Measurements from ENCODE around the gene FAM181A. TPM values are rescaled to one million over a fixed set of nuclear protein-coding genes. Genes with fewer than 3 reads are reported as not detected.

FAM181A gene
- total RNA-seq, 1 experiment from 2014 or later: not detected

DNA sequence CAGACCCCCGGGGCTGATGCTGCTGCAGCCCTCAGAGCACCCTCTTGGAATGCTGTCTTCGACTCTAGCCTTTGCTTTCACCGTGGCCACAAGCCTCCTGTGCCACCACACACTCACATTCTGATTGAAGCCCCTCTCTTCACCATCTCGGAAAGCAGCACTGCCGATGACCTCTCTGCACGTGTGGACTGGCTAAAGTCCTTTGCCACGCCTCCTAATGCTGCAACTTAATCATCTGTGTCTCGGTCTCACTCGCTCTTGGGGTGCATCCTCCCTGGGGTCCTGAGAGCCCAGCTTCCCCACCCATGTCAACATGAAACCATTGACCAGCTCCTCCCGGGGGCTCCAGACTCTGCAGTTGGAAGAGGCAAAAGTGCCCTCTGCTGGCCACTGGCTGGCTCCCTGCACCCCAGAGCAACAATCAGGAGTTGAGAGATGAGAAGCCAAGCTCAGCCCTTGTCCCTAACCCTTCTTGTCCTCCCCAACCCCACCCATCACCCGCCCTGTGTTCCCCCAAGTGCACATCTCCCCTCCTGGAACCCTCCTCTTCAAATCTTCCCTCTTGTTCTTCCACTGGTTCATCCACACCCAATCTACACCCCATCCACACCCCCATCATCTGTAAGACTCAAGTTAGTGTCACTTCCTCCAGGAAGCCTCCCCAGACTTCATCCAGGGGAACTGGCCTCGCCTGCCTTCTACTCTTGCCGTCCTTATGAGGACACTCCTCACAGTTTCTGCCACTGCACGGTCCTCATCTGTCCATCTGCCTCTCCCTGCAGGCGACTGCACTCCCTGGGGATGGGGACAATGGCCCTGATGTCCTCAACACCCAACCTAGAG, 23.6 kb upstream of the FAM181A start:
- DNase-seq (ENCODE audit: low spot score): no peak

DNA sequence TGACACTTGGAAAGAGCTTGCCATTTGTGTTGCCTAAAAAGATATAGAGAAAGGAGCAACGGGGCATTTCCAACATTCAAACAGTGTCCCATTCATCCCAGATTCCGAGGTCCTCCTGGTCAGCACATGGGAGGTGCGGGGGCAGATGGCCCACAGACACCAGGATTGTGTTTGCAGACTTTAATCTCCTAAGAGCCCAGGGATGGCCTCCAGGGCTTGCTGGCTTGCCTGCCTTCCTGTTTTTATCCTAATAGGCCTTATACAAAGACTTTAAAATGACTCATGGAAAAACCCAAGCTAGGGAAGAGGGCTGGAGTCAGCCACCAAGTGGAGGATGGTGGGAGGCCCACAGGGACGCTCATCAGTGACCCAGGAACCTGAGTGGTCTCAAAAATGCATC, 21.5 kb upstream of the FAM181A start:
- no peak for DNase-seq (ENCODE audit: low spot score)

DNA sequence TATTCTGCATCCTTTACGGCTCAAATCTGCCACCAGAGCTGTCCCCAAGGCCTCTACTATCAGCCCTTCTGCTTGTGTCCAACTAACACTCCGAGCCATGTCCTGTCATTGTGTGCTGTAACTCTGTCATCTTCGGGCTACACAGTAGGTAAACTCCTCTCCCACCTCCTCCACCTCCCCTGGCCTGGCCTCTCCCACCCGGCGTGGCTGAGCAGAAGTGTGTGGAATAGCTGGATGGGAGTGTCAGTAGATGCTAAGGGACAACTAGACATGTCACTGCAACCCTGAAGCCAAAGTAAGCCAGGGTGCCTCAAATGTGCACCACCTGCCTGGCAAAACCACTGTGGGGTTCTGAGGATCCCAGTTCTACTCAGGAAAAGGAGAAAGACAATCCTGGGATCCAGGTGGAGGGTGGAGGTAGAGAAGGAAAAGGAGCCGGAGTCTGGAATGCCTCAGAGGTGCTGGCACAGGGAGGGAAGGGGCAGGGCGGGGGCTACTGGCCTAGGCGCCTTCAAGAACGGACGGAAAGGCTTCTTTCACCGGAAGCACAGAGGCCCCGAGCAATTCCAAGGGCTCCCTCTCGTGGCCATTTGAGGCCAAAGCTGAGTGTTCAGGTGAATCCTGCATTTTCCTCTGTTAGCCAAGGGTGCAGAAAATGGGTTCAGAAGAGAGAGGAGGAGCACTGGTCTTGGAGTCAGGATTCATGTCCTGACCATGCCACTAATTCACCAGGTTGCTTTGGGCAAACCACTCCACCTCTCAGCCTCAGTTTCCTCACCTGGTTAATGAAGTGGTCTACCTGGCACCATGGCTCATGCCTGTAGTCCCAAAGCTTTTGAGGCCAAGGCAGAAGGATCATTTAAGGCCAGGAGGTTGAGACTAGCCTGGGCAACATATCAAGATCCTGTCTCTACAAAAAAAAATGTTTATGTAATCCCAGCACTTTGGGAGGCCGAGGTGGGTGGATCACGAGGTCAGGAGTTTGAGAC, 20.5 kb upstream of the FAM181A start:
- peak; percentile 50 for DNase-seq (ENCODE audit: low spot score)

DNA sequence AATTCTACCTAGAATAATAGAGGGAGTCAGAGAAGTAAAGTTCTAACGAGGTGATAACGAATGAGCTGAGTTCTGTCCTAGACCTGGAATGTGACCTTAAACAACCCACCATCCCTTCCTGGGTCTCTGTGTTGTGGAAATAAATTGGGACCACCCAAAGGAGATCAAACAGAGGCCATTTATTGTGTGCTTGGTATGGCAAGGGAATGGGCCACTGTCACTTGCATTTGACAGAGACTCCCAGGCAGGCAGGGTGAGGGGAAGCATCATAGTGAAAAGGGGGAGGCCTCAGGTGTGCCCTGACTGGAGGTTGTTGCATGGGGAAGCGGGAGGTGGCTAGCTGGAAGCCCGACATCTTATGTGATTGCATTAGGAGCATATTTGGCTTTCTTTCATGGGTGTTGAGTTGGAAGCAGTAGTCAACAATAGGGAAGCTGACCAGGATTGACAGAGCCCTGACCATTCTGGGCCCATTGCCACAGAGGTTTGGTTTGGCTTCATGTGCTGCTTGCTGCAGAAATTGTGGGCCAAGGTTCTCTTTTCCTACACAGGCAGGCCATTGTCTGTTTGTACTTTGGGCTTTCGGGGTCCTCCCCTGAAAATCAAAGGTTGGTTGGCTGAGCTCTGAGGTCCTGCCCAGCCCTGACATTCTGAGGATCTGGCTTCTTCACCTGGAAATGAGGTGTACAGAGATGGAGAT, 17.6 kb upstream of the FAM181A start:
- DNase-seq (ENCODE audit: low spot score): no peak

DNA sequence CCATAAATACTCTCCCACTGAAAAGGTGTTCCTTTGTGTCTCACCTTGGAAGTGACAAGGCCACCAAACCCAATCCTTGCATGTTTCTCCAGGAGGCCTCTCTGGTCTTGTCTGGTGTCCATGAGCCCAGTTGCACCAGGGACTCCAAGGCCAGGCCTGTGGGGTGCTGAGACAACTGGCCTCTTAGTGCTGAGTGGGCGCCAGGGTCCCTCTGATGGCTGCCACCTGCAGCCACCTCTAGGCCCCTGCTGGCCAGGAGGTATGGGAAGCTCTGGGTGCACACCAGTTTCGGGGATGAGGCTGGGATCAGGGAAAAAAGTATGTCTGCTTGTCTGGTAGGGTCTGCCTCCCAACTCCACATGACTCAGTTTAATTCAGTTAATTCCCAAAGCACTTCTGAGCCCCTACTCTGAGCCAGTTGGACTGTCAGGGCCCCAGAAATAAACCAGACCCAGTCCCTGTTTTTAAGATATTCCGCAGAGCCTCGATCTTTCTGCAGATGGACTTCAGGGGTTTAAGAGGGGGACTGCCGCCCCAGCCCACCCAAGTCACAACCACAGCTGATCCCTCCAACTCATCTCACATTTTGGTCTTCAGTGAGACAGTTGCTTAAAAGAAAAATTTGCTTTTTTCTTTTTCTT, 15.0 kb upstream of the FAM181A start:
- no peak for DNase-seq (ENCODE audit: low spot score)

DNA sequence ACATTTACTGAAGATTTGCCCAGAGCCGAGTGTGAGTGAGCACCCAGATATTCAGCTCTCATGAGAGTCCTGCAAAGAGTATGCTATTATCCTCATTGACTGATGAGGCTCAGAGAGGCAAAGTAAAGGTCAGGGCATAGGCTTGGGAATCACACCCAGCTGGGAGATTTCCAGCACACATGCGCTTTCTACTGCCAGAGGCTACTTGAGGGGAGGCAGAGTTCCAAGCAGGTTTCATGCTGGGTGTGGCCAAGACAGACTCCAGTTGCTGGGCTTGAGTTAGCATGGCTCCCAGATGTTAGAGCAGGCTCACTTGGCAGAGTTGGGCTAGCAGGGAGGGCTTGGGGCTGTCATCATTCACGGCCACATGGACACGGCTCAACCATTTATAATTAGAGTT, 14.4 kb upstream of the FAM181A start:
- no peak for DNase-seq (ENCODE audit: low spot score)

DNA sequence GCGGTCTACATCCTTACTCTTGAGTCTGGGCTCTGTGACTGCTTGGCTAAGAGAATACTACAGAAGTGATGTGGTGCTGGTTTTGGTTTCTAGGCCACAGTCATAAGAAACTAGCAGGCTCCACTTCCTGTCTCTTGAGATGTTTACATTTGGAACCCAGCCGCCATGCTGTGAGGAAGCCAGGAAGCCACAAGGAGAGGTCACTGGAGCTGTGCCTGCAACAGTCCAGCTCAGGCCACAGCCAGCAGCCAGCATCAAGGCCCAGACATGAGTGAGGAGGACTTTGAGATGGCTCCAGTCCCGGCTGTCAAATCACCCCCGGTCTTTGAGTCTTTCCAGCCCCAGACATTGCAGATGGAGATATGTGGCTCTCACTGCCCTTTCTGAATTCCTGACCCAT, 12.9 kb upstream of the FAM181A start:
- no peak for DNase-seq (ENCODE audit: low spot score)

DNA sequence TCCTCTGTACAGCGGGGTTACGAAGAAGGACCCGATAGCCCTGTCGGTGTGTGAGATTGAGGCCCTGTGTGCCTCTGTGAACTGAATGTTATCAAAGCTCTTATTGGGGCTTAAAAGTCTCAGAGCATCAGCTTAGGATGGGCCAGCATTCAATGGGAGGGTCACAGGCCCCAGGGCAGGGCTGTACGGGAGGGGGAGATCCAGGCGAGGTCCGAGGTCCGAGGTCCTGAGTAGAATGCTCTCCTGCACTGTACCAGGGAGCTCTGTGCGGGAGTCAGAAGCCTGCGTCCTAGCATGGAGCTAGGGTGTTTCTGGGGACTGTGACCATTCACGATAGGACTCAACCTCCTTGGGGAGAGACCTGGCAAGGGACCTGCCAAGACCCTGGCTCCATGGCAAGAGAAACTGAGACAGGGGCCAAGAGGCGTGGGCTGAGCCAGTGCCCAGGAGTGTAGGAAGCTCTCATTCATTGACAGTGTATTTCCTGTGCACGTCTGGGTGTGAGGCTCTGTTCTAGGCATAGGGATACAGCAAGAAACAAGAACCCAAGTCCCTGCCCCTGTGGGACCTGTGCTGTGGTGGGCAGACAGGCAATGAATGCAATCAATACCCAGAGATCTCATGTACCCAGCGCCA, 12.0 kb upstream of the FAM181A start:
- DNase-seq (ENCODE audit: low spot score): no peak

DNA sequence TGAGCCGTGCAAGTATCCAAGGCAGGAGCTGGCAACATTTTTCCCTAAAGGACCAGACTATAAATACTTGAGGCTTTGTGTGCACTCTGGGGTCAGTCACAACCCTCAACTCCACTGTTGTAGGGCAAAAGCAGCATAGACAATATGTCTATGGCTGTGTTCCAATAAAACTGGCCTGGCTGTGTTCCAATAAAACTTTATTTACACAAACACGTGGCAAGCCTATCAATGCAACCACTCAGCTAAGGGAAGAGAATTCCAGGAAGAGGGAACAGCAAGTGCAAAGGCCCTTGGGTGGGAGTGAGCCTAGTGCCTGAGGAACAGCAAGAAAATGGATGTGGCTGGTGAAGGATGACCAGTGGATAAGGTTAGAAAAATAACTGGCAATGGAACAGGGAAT, 11.3 kb upstream of the FAM181A start:
- no peak for DNase-seq (ENCODE audit: low spot score)

DNA sequence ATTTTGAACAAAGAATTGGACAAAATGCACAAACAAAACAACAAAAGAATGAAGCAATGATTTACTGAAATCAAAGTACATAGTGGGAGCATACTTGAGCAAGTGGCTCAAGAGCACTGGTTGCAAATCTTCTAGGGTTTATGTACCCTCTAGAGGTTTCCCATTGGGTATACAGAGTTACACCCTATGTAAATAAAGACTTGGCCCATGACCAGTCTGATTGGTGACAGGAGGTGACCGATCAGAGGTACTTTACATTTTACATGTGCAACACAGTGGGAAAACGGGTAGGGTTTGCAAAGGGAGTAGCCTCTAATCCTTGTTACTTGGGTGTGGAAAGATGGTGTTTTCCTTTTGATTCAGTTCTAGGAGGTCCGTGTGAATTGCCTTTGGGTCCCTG, 10.6 kb upstream of the FAM181A start:
- DNase-seq (ENCODE audit: low spot score): no peak

DNA sequence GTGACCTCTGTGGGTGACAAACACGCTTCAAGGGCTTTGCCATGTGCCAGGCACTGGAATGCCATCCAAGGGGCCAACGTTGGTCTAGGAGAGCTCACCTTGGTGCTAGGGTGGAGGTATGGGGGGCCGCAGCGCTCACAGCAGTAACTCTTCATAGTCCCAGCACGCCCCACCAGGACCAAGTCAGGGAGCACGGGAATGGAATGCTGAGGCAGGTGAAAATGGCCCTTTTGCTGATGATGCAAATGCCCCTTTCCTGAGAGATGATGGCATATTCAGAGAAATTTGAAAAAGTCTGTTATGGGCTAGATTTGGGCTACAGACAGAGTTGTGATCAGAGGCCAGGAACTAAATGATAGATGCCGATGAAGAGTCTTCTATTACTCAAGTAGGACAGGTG, 10.0 kb upstream of the FAM181A start:
- no peak for DNase-seq (ENCODE audit: low spot score)

DNA sequence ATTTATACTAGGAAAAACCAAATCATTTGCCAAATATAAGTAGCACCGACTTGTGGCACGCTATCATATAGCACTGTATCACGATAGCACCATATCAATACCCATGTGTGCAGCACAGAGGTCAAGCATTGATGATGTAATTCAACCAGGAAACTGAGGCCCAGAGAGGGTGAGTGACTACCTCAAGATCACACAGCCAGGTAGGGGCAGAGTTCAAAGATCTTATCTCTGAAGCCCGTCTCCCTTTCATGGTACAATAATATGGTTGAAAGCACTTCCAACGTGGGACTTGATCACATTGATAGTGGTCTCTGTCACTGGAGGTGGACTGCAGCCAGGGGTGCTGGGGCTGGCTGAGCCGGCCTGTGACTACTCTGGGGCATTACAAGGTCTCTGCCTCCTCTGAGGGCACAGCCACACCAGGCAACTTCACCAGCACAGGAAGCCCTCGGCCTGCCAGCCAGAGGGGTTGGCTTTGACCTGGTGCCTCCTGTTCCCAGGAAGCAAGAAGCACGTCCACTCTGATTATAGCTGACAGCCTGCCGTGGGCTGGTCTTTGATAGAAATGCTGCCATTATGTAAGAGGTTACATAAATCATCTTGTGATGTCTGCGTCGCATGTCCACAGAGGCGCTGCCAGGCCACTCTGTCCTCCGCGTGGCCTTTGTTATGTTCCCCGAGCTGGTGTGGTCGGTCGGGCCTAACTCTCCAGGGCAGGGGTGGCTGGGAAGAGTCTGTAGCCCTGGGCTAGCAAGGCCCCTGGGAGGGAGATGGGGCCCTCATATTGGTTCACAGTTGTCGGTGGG, 5.9 kb upstream of the FAM181A start:
- no peak for DNase-seq (ENCODE audit: low spot score)

DNA sequence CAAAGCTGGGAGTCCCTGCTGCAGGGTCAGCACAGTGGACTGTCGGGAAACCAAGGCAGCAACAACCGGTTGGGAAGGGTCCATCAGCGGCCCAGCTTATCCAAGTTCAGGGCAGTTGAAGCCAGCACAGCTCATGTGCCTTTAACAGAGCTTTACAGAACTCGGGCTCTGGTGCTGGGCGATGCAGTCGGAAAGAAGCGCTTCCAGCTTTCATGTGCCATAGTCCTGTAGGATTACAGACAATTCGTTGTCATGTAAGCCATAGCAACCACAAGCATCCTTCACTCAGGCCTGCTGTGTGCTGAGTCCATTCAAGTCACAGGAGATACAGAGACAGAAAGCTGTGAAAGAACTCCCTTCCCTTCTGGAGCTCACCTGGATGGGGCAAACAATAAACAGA, 3.5 kb upstream of the FAM181A start:
- DNase-seq (ENCODE audit: low spot score): no peak

DNA sequence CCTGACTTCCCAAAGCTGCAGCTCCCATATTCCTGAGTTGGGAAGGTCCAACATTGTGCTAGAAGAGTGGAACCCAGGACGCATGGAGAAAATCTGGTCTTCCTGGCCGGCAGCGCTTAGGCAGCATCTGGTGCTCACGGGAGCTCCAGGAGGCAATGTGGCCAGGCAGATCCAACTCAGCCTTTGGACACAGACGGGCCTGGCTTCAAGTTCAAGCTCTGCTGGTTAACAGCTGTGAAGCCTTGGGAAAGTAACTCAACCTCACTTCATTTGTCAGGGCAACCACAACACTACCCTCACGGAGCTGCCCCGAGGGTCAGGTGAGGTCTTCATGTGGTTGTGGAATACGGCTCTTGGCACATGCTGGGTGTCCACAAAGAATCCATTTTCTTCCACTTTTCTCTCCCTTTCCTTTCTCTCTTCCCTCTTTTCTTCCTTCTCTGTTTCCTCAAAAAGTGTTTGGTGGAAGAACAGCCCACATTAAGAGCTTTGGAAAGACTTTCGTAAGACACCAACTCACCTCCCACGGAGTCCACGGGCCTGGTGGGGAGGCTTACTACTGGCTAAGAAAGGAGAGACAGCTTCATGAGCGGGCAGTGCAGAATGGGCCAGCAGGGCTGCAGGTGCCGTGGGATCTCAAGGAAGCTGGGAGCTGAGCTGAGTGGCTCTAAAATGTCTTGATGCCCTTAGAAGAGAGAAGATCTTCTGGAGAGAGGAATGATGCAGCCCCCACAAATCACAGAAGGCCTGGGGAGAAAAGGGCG, 2.4 kb upstream of the FAM181A start:
- DNase-seq (ENCODE audit: low spot score): no peak

DNA sequence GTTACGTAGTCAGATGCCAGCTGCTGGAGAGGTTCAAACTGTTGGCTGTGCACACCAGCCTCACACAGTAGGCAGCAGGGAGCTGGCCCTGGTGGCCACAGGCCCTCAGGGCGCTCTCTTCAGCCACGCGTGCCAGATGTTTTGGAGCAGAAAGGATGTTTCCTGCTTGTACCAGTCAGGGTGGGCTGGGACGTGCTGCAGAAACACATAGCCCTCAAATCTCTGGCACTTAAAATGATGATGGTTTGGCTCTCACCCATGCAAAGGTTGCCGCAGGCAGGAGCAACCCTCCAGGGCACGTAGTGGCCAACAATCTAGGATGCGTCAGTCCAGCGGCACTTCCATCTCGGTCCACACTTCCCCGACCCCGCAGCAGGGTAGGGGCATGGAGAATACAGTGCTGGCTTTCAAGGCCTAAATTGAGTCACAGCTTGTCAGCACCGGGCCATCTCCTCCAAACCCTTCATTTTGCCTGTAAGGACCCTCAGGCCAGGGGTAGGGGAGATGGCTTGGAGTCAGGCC, 1.7 kb upstream of the FAM181A start:
- no peak for DNase-seq (ENCODE audit: low spot score)

DNA sequence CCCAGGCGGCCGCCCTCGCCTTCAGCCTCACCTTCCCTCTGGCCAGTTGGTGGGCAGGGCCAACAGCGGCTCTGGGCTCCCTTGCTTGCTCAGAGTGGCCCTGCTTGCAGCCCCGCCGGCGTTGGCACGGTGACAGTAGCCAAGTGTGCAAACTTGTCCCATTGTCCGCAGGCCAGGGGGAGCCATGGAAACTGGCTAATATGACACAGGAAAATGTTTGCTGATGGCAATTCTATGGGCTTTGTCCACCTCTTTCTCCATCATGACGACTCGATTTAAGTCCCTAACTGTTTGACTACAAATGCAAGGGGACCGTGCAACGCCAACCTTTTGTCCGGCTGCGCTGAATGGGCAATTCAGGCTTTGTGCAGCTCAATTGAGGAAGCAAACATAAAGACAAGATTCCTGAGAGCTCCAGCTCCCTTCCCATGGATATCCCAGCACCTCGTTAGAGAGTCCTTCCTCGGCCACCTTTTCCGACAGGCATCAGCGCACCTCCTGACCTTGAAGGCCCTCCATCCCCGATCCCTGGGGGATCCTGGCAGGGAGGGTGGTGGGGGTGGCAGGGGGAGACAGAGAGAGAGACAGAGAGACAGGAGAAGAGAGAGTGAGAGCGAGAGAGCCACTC, 785 bp upstream of the FAM181A start:
- no peak for DNase-seq (ENCODE audit: low spot score)

DNA sequence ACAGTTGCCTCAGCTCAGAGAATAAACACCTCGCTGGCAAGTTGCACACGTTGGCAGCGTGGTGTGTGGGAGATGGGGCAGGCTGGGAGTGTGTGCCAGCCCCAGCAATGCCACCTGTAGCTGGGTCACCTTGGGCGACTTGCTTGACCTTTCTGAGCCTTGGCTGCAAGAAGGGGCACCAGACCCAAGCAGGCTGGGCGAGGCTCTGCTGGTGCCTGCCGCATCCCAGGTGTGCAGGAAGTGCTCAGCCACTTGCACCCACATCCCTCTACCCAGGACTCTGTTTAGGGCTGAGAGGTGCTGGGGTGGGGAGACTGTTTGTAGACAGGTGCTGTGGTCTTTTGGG, 629 bp downstream of the FAM181A start:
- no peak for DNase-seq (ENCODE audit: low spot score)

DNA sequence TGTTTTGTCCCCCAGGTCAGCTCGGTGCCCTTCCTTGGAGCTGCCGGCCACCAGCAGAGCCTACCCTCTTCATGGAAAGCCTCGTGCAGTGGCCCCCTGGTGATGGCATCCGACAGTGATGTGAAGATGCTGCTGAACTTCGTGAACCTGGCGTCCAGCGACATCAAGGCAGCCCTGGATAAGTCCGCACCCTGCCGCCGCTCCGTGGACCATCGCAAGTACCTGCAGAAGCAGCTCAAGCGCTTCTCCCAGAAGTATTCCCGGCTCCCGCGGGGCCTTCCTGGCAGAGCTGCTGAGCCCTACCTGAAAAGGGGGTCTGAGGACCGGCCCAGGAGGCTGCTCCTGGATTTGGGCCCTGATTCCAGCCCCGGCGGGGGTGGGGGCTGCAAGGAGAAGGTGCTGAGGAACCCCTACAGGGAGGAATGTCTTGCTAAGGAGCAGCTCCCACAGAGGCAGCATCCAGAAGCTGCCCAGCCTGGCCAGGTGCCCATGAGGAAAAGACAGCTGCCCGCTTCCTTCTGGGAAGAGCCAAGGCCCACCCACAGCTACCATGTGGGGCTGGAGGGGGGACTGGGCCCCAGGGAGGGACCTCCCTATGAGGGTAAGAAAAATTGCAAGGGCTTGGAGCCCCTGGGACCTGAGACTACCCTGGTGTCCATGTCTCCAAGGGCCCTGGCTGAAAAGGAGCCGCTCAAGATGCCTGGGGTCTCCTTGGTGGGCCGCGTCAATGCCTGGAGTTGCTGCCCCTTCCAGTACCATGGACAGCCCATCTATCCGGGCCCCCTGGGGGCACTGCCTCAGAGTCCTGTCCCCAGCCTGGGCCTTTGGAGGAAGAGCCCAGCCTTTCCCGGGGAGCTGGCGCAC, 1.3 kb downstream of the FAM181A start:
- DNase-seq (ENCODE audit: low spot score): no peak
